Left ventricle myocardium inferior (tissue), 1 donor: ENCODE results near the gene SRP54. TPM values are rescaled to one million over a fixed set of nuclear protein-coding genes. Genes with fewer than 3 reads are reported as not detected.

ENCODE experiments used
- DNase-seq: peaks from one replicate; pipeline ENCODE4 v3.0.0-alpha.2; 2020
- H3K27ac ChIP-seq: fragments of 200-600 bp; replicated peaks from 2 replicates; pipeline ENCODE4 v1.8.0; 2021
- H3K27me3 ChIP-seq: fragments of 200-600 bp; 2 replicates; pipeline ENCODE4 v1.8.0; 2021; ENCODE audit warnings: low read depth
- H3K36me3 ChIP-seq: fragments of 200-600 bp; 2 replicates; pipeline ENCODE4 v1.8.0; 2021
- H3K4me1 ChIP-seq: fragments of 200-600 bp; 2 replicates; pipeline ENCODE4 v1.8.0; 2021
- H3K4me3 ChIP-seq: fragments of 200-600 bp; 2 replicates; pipeline ENCODE4 v1.8.0; 2021; ENCODE audit warnings: mild to moderate bottlenecking, moderate library complexity
- H3K9me3 ChIP-seq: fragments of 200-600 bp; replicated peaks from 2 replicates; pipeline ENCODE4 v1.8.0; 2021
- CTCF ChIP-seq: fragments of 200-600 bp; IDR thresholded peaks from 2 replicates; pipeline ENCODE4 v1.8.0; 2021; ENCODE audit warnings: antibody characterized with exemption, mild to moderate bottlenecking, borderline replicate concordance
- intact Hi-C: fragments of 100-400 bp; cut with micrococcal nuclease; formaldehyde crosslinking; loops from one replicate; pipeline ENCODE4 v1.11.0; 2022
- total RNA-seq: library from RNA; stranded (reverse); fragmentation: NEBNext Ultra II Directional; extraction: Animal tissue kit (Norgen Biotek cat#: 25700); gene quantifications from one replicate; pipeline ENCODE4 v1.2.1, GENCODE V29; 2021
- donor health status: DM: no; HTN: yes; CAD: no; lungs with severe emphysema.

SRP54 gene
- total RNA-seq, 1 donor from 2014 or later = 28.5 TPM

GRCh38 chr14:34971381-34971780, 11.4 kb upstream of the SRP54 start:
- no peaks in the 10 kb centered on the region for H3K9me3 ChIP-seq
- H3K4me3 ChIP-seq = no peak overlapping the region
- H3K27me3 ChIP-seq = no peaks in the 10 kb centered on the region
- no peak for DNase-seq
- H3K4me1 ChIP-seq = peaks cover 7% of the 10 kb centered on the region
- intact Hi-C loops = no loop called here
- TF ChIP-seq CTCF = no peak
- no peak overlapping the region for H3K27ac ChIP-seq
- H3K36me3 ChIP-seq = peaks cover 22% of the 10 kb centered on the region

GRCh38 chr14:34971801-34972200, 11.0 kb upstream of the SRP54 start:
- Histone ChIP-seq H3K27ac (no peak overlapping the region), H3K4me3 (no peak overlapping the region), H3K4me1 (peaks cover 7% of the 10 kb centered on the region), H3K27me3 (no peaks in the 10 kb centered on the region), H3K9me3 (no peaks in the 10 kb centered on the region), H3K36me3 (peaks cover 22% of the 10 kb centered on the region)
- TF ChIP-seq CTCF = no peak
- intact Hi-C loops = no loop called here
- no peak for DNase-seq

GRCh38 chr14:34978444-34978843, 4.3 kb upstream of the SRP54 start:
- no peaks in the 10 kb centered on the region for H3K27me3 ChIP-seq
- peaks cover 27% of the 10 kb centered on the region for H3K4me1 ChIP-seq
- TF ChIP-seq CTCF = no peak
- H3K36me3 ChIP-seq = no peaks in the 10 kb centered on the region
- no peaks in the 10 kb centered on the region for H3K9me3 ChIP-seq
- intact Hi-C loops = no loop called here
- no peak overlapping the region for H3K27ac ChIP-seq
- DNase-seq = no peak
- H3K4me3 ChIP-seq = no peak overlapping the region

GRCh38 chr14:34980337-34980900, 2.4 kb upstream of the SRP54 start:
- peaks cover 47% of the 10 kb centered on the region for H3K4me1 ChIP-seq
- H3K9me3 ChIP-seq = no peaks in the 10 kb centered on the region
- intact Hi-C loops = no loop called here
- peak overlapping the region; percentile 85 for H3K4me3 ChIP-seq
- H3K36me3 ChIP-seq = no peaks in the 10 kb centered on the region
- DNase-seq = no peak
- H3K27ac ChIP-seq = no peak overlapping the region
- no peak for TF ChIP-seq CTCF
- no peaks in the 10 kb centered on the region for H3K27me3 ChIP-seq

GRCh38 chr14:34981743-34982420, 910 bp upstream of the SRP54 start:
- Histone ChIP-seq H3K27me3 (no peaks in the 10 kb centered on the region), H3K36me3 (no peaks in the 10 kb centered on the region), H3K27ac (peak overlapping the region; percentile 98), H3K4me1 (peaks cover 53% of the 10 kb centered on the region), H3K4me3 (peak overlapping the region; percentile 85), H3K9me3 (no peaks in the 10 kb centered on the region)
- intact Hi-C loops = no loop called here
- TF ChIP-seq CTCF = peak; percentile 38
- no peak for DNase-seq
